ENCODE data around the gene FGF18. TPM values are rescaled to one million over a fixed set of nuclear protein-coding genes. Genes with fewer than 3 reads are reported as not detected.

Gene FGF18
- polyA plus RNA-seq, 4 donors = 0.25 to 2.0 (median 0.61) TPM

DNA sequence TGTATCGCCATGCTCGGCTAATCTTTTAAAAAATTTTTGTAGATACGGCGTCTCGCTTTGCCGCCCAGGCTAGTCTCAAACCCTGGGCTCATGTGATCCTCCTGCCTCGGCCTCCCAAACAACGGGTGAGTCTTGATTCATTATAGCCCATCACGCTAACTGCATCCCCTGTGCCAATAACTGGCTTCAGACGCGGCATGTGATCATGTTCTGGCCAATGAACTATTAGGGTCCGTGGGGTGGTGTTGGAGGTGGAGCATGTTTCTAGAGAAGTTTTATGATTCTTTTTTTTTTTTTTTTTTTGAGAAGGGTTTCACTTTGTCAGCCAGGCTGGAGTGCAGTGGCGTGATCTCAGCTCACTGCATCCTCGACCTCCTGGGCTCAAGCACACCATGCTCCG lies 51.0 kb downstream of the FGF18 start:
- peaks cover 0 to 4% of the 10 kb centered on the region in 2 donors for H3K9me3 ChIP-seq (ENCODE audit: control insufficient read depth in 2 of 2, insufficient read depth in 1 of 2, low read depth in 1 of 2, low read length in 1 of 2)
- DNase-seq (no peak), FAIRE-seq (no peak)
- no peak overlapping the region for H3K27ac ChIP-seq (ENCODE audit: low read depth in 1 of 3, low read length in 2 of 3)
- WGBS, 3 donors = 93 to 94% (median 93%) methylated on average over 15 of the region's 15 CpGs
- no peak overlapping the region for H3K4me3 ChIP-seq (ENCODE audit: low read depth in 1 of 3, low read length in 3 of 3)
- H3K36me3 ChIP-seq (ENCODE audit: control insufficient read depth in 3 of 3, insufficient read depth in 2 of 3, low read depth in 1 of 3, low read length in 3 of 3) = no peaks in the 10 kb centered on the region
- no peaks in the 10 kb centered on the region for H3K27me3 ChIP-seq (ENCODE audit: control insufficient read depth in 3 of 3, insufficient read depth in 3 of 3, low read length in 3 of 3)
- H3K4me1 ChIP-seq (ENCODE audit: control insufficient read depth in 3 of 3, insufficient read depth in 2 of 3, low read depth in 1 of 3, low read length in 2 of 3) = no peaks in the 10 kb centered on the region

- Histone ChIP-seq H3K27me3 (ENCODE audit: control insufficient read depth in 3 of 3, insufficient read depth in 3 of 3, low read length in 3 of 3) (peaks cover 0 to 3% (median 0%) of the 10 kb centered on the region in 3 donors), H3K4me3 (ENCODE audit: low read depth in 1 of 3, low read length in 3 of 3) (no peak overlapping the region), H3K27ac (ENCODE audit: low read depth in 1 of 3, low read length in 2 of 3) (no peak overlapping the region), H3K9me3 (ENCODE audit: control insufficient read depth in 2 of 2, insufficient read depth in 1 of 2, low read depth in 1 of 2, low read length in 1 of 2) (peaks cover 0 to 4% of the 10 kb centered on the region in 2 donors), H3K36me3 (ENCODE audit: control insufficient read depth in 3 of 3, insufficient read depth in 2 of 3, low read depth in 1 of 3, low read length in 3 of 3) (no peaks in the 10 kb centered on the region), H3K4me1 (ENCODE audit: control insufficient read depth in 3 of 3, insufficient read depth in 2 of 3, low read depth in 1 of 3, low read length in 2 of 3) (no peaks in the 10 kb centered on the region)
- no peak for DNase-seq
- no peak for FAIRE-seq
- WGBS, 3 donors = 79 to 90% (median 87%) methylated on average over 16 of the region's 16 CpGs
Observed at GRCh38 chr5:171474230-171474813, 54.9 kb downstream of the FGF18 start.

GRCh38 chr5:171475596-171475995 lies 56.1 kb downstream of the FGF18 start:
- DNase-seq = no peak
- no peaks in the 10 kb centered on the region for H3K4me1 ChIP-seq (ENCODE audit: control insufficient read depth in 3 of 3, insufficient read depth in 2 of 3, low read depth in 1 of 3, low read length in 2 of 3)
- peaks cover 0 to 4% of the 10 kb centered on the region in 2 donors for H3K9me3 ChIP-seq (ENCODE audit: control insufficient read depth in 2 of 2, insufficient read depth in 1 of 2, low read depth in 1 of 2, low read length in 1 of 2)
- no peak for FAIRE-seq
- no peak overlapping the region for H3K27ac ChIP-seq (ENCODE audit: low read depth in 1 of 3, low read length in 2 of 3)
- H3K4me3 ChIP-seq (ENCODE audit: low read depth in 1 of 3, low read length in 3 of 3) = no peak overlapping the region
- peaks cover 0 to 3% (median 0%) of the 10 kb centered on the region in 3 donors for H3K27me3 ChIP-seq (ENCODE audit: control insufficient read depth in 3 of 3, insufficient read depth in 3 of 3, low read length in 3 of 3)
- H3K36me3 ChIP-seq (ENCODE audit: control insufficient read depth in 3 of 3, insufficient read depth in 2 of 3, low read depth in 1 of 3, low read length in 3 of 3) = no peaks in the 10 kb centered on the region

- H3K4me1 ChIP-seq (ENCODE audit: control insufficient read depth in 3 of 3, insufficient read depth in 2 of 3, low read depth in 1 of 3, low read length in 2 of 3) = no peaks in the 10 kb centered on the region
- no peak overlapping the region for H3K27ac ChIP-seq (ENCODE audit: low read depth in 1 of 3, low read length in 2 of 3)
- WGBS, 3 donors = 93 to 100% (median 97%) methylated on average over 1 of the region's 1 CpG
- no peak for FAIRE-seq
- H3K36me3 ChIP-seq (ENCODE audit: control insufficient read depth in 3 of 3, insufficient read depth in 2 of 3, low read depth in 1 of 3, low read length in 3 of 3) = no peaks in the 10 kb centered on the region
- H3K4me3 ChIP-seq (ENCODE audit: low read depth in 1 of 3, low read length in 3 of 3) = no peak overlapping the region
- peaks cover 0 to 4% of the 10 kb centered on the region in 2 donors for H3K9me3 ChIP-seq (ENCODE audit: control insufficient read depth in 2 of 2, insufficient read depth in 1 of 2, low read depth in 1 of 2, low read length in 1 of 2)
- no peak for DNase-seq
- H3K27me3 ChIP-seq (ENCODE audit: control insufficient read depth in 3 of 3, insufficient read depth in 3 of 3, low read length in 3 of 3) = peaks cover 0 to 3% (median 0%) of the 10 kb centered on the region in 3 donors
Observed at GRCh38 chr5:171476701-171477100, 57.3 kb downstream of the FGF18 start.

DNA sequence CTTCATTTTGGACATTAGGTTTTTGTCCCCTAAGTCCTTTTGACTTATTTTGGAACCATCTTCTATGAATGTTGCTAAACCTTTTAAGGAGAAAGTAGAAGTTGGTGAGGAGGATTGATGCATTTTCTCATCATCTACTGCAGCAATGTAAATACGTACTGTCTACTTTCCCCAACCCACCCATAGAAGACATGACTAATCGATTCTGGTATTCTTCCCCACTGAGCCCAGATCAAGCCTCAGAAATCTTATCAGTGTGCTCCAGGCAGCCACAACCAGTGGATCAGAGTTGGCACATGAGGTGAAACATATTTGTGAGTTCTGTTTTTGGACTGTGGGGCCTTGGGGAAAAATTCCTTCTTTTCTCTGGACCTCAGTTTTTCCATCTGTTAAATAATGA lies 57.7 kb downstream of the FGF18 start:
- DNase-seq (no peak), FAIRE-seq (no peak)
- H3K27me3 ChIP-seq (ENCODE audit: control insufficient read depth in 3 of 3, insufficient read depth in 3 of 3, low read length in 3 of 3) = peaks cover 0 to 3% (median 0%) of the 10 kb centered on the region in 3 donors
- no peak overlapping the region for H3K27ac ChIP-seq (ENCODE audit: low read depth in 1 of 3, low read length in 2 of 3)
- 71 to 79% (median 78%) methylated on average over 2 of the region's 2 CpGs for WGBS, 3 donors
- H3K4me1 ChIP-seq (ENCODE audit: control insufficient read depth in 3 of 3, insufficient read depth in 2 of 3, low read depth in 1 of 3, low read length in 2 of 3) = no peaks in the 10 kb centered on the region
- no peak overlapping the region for H3K4me3 ChIP-seq (ENCODE audit: low read depth in 1 of 3, low read length in 3 of 3)
- no peaks in the 10 kb centered on the region for H3K36me3 ChIP-seq (ENCODE audit: control insufficient read depth in 3 of 3, insufficient read depth in 2 of 3, low read depth in 1 of 3, low read length in 3 of 3)
- H3K9me3 ChIP-seq (ENCODE audit: control insufficient read depth in 2 of 2, insufficient read depth in 1 of 2, low read depth in 1 of 2, low read length in 1 of 2) = peaks cover 0 to 4% of the 10 kb centered on the region in 2 donors

GRCh38 chr5:171477666-171478065 lies 58.2 kb downstream of the FGF18 start:
- H3K4me3 ChIP-seq (ENCODE audit: low read depth in 1 of 3, low read length in 3 of 3) = no peak overlapping the region
- peaks cover 0 to 3% (median 0%) of the 10 kb centered on the region in 3 donors for H3K27me3 ChIP-seq (ENCODE audit: control insufficient read depth in 3 of 3, insufficient read depth in 3 of 3, low read length in 3 of 3)
- FAIRE-seq (no peak), DNase-seq (no peak)
- H3K4me1 ChIP-seq (ENCODE audit: control insufficient read depth in 3 of 3, insufficient read depth in 2 of 3, low read depth in 1 of 3, low read length in 2 of 3) = no peaks in the 10 kb centered on the region
- WGBS, 3 donors = 35 to 76% (median 55%) methylated on average over 3 of the region's 3 CpGs
- no peaks in the 10 kb centered on the region for H3K36me3 ChIP-seq (ENCODE audit: control insufficient read depth in 3 of 3, insufficient read depth in 2 of 3, low read depth in 1 of 3, low read length in 3 of 3)
- H3K27ac ChIP-seq (ENCODE audit: low read depth in 1 of 3, low read length in 2 of 3) = no peak overlapping the region
- peaks cover 0 to 3% of the 10 kb centered on the region in 2 donors for H3K9me3 ChIP-seq (ENCODE audit: control insufficient read depth in 2 of 2, insufficient read depth in 1 of 2, low read depth in 1 of 2, low read length in 1 of 2)

GRCh38 chr5:171478946-171479775 lies 59.7 kb downstream of the FGF18 start:
- Histone ChIP-seq H3K27ac (ENCODE audit: low read depth in 1 of 3, low read length in 2 of 3) (no peak overlapping the region), H3K4me3 (ENCODE audit: low read depth in 1 of 3, low read length in 3 of 3) (no peak overlapping the region), H3K36me3 (ENCODE audit: control insufficient read depth in 3 of 3, insufficient read depth in 2 of 3, low read depth in 1 of 3, low read length in 3 of 3) (no peaks in the 10 kb centered on the region), H3K9me3 (ENCODE audit: control insufficient read depth in 2 of 2, insufficient read depth in 1 of 2, low read depth in 1 of 2, low read length in 1 of 2) (no peaks in the 10 kb centered on the region), H3K27me3 (ENCODE audit: control insufficient read depth in 3 of 3, insufficient read depth in 3 of 3, low read length in 3 of 3) (peaks cover 0 to 3% (median 0%) of the 10 kb centered on the region in 3 donors), H3K4me1 (ENCODE audit: control insufficient read depth in 3 of 3, insufficient read depth in 2 of 3, low read depth in 1 of 3, low read length in 2 of 3) (no peaks in the 10 kb centered on the region)
- WGBS, 3 donors = 63 to 65% (median 65%) methylated on average over 4 of the region's 4 CpGs
- DNase-seq (no peak), FAIRE-seq (no peak)

DNA sequence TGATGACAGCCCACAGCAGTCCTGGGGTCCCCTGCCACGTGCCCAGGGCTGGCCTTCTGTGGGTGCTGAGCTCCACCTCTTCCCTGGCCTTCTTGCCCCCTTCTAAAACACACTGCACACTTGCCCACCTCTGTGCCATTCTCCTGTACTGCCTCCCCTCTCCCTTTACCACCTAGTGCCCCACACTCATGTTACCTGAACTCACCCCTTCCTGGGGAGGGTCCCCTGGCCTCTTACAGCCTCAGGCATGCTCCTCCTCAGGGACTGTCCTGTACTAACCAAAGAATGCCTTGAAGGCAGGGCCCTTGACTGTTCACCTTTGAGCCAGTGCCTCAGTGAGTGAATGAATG lies 60.3 kb downstream of the FGF18 start:
- no peak overlapping the region for H3K4me3 ChIP-seq (ENCODE audit: low read depth in 1 of 3, low read length in 3 of 3)
- H3K27me3 ChIP-seq (ENCODE audit: control insufficient read depth in 3 of 3, insufficient read depth in 3 of 3, low read length in 3 of 3) = peaks cover 0 to 3% (median 0%) of the 10 kb centered on the region in 3 donors
- no peak for DNase-seq
- no peaks in the 10 kb centered on the region for H3K36me3 ChIP-seq (ENCODE audit: control insufficient read depth in 3 of 3, insufficient read depth in 2 of 3, low read depth in 1 of 3, low read length in 3 of 3)
- H3K27ac ChIP-seq (ENCODE audit: low read depth in 1 of 3, low read length in 2 of 3) = no peak overlapping the region
- FAIRE-seq = no peak
- 63 to 90% (median 70%) methylated on average over 1 of the region's 1 CpG for WGBS, 3 donors
- no peaks in the 10 kb centered on the region for H3K4me1 ChIP-seq (ENCODE audit: control insufficient read depth in 3 of 3, insufficient read depth in 2 of 3, low read depth in 1 of 3, low read length in 2 of 3)
- no peaks in the 10 kb centered on the region for H3K9me3 ChIP-seq (ENCODE audit: control insufficient read depth in 2 of 2, insufficient read depth in 1 of 2, low read depth in 1 of 2, low read length in 1 of 2)
